D721Med (cell line): ENCODE results near the gene HIVEP3.
A peak's percentile ranks its signal among the peaks of the same experiment; 100 is the strongest.

ENCODE experiments used
- DNase-seq: peaks from one replicate; pipeline ENCODE4 v3.0.0; 2011; ENCODE audit warnings: low spot score; ENCODE audit not compliant: insufficient read length
- FAIRE-seq: peaks from 2 replicates; lab custom pipeline; 2011; peaks lifted over from hg19 to GRCh38; lab: Jason Lieb, UNC
- CTCF ChIP-seq: IDR thresholded peaks from 2 replicates; pipeline ENCODE4 v1.5.1; 2012; ENCODE audit warnings: mild to moderate bottlenecking, control low read depth; ENCODE audit not compliant: insufficient read depth; ENCODE audit errors: missing control alignments

HIVEP3 gene

DNA sequence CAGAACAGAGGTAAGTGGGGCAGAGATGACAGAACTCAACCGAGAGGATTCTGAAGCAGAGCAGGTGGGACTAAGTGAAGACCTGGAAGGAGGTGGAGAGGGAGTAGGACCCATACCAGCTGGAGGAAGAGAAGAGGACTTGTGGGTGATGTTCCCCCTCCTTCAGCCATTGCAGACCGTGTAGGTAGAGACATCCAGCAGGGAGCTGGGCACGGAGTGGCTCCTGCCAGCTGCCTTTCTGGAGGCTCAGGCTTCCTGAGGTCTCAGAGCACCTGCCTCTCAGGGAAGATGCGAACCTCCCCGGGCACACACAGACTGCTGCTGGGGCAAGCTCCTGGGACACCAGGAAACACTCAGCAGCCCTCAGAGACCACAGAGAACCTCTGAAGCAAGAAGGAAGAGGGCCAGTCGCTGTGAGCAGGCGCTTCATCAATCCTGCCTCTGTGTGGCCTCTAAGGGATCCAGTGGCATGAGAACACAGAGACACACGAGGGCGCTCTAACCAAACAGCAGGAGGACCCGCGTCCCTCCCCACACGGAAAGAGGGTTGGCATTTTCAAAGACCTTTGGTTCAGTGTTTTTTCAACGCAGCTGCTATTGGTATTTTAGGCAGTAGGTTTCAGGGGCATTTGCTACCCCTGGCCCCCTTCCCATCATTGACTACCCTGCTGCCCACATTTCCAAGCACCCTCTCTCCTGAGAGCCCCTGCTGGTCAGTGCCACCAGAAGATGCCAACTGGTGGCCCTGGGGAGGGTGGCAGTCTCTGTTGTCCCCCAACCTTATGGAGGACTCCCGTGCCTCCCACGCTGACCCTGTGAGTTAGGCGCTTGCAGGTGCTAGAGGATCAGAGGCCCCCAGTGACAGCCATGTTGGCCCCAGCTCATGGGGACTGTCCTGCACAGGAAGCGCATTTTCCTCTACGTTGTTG lies 344.7 kb downstream of the HIVEP3 start:
- FAIRE-seq (no peak), DNase-seq (peak; percentile 73)
- TF ChIP-seq CTCF = peak; percentile 97

- FAIRE-seq (no peak), DNase-seq (no peak)
- no peak for TF ChIP-seq CTCF
Observed at GRCh38 chr1:41573194-41573593, 345.5 kb downstream of the HIVEP3 start.

DNA sequence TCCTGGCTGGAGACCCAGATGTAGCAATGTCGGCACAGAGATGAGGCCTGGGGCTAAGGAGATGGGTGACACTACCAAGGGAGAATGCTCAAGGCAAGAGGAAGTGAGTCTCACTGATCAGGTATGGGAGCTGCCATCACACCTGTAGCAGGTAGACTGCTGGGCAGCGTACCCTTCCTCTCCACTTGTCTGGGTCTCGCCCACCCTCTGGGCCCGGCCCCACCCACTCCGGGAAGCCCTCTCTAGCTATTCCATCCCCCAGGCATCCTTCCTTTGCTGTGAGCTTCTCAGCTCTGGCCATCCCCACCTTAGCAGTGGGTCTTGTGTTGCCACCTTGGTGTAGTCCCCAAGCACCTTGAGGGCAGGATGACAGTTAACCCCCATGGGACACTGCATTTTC lies 346.5 kb downstream of the HIVEP3 start:
- FAIRE-seq = no peak
- no peak for TF ChIP-seq CTCF
- no peak for DNase-seq

DNA sequence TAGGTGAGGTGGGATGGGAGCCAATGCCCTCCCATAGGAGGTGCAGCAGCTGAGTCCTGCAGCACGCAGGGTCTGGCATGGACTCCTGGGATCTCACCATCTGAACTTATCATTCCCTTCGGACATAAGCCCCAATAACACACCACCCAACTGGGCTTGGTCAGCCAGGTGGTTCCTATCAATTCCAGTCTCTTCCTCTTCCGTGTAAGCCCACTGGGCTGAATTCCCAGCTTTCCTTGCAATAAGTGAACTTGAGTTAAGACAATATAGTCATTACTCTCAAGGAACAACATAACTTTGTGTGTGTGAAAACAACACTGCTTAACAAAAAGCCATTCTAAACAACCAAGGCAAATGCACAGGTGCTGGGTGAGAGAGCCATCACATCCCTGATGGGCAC lies 347.7 kb downstream of the HIVEP3 start:
- TF ChIP-seq CTCF = no peak
- DNase-seq (no peak), FAIRE-seq (no peak)

GRCh38 chr1:41568204-41568603 lies 350.5 kb downstream of the HIVEP3 start:
- no peak for FAIRE-seq
- no peak for TF ChIP-seq CTCF
- no peak for DNase-seq

- FAIRE-seq (no peak), DNase-seq (no peak)
- no peak for TF ChIP-seq CTCF
Observed at GRCh38 chr1:41566969-41567368, 351.8 kb downstream of the HIVEP3 start.

DNA sequence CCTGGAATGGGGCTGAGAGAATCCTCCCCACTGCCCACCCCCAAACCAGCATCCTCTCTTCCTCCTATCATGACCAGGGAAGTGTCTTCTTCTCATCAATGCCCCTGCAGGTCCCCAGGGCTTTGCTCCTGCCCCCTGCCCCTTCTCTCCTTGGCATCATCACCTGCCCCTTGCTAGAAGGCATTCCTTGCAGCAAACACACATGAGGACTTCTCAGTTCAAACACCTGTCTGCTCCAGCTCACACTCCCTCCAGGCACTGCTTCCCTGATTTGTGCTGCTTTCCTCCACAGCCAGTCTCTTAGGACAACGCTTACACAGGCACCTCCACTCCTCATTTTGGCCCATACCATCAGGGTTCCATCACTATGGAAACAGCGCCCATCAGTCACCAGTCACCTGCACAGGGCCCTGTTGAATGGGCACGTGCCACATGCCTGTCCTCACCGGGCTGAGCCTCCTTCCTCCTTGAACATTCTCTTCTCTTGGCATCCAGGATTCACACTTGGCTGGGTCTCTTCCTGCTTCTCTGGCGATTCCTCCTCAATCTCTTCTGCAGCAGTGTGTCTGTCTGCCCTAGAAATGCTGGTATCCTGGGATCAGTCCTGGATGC lies 352.3 kb downstream of the HIVEP3 start:
- TF ChIP-seq CTCF = no peak
- no peak for FAIRE-seq

More for the DNA sequence above, 352.3 kb downstream of the HIVEP3 start:
- no peak for DNase-seq
